ENCODE measurements around the gene HNRNPAB.

Gene HNRNPAB

DNA sequence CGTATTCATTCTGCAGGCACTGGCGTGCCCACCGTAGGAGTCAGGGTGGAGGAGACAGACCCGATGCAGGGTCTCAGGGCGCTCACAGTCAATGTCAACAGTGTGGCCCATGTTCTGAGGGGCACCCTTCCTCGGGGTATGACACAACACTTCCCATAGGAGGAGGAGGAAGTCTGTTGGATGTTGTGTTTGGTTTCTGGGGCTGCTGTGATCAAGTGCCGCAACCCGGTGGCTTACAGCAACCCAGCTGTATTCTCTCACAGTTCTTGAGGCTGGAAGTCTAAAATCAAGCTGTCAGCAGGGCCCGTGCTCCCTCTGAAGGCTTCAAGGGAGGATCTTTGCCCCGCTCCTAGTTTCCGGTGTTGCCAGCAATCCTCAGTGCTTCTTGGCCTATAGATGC is 5.6 kb upstream of the HNRNPAB start:
- Histone ChIP-seq H3K9ac (ENCODE audit: low read length) (no peak overlapping the region), H3K4me1 (ENCODE audit: control insufficient read depth, insufficient read depth, low read length) (no peaks in the 10 kb centered on the region), H3K4me3 (ENCODE audit: low read length) (no peak overlapping the region), H3K9me3 (ENCODE audit: control insufficient read depth, low read length) (no peaks in the 10 kb centered on the region), H3K27me3 (ENCODE audit: control insufficient read depth, insufficient read depth, low read length) (peaks cover 5% of the 10 kb centered on the region), H3K36me3 (ENCODE audit: control insufficient read depth, insufficient read depth, low read length) (no peaks in the 10 kb centered on the region)

GRCh38 chr5:178199581-178200434 is 4.5 kb upstream of the HNRNPAB start:
- H3K4me1 ChIP-seq (ENCODE audit: control insufficient read depth, insufficient read depth, low read length): no peaks in the 10 kb centered on the region
- H3K36me3 ChIP-seq (ENCODE audit: control insufficient read depth, insufficient read depth, low read length): no peaks in the 10 kb centered on the region
- no peak overlapping the region for H3K9ac ChIP-seq (ENCODE audit: low read length)
- H3K9me3 ChIP-seq (ENCODE audit: control insufficient read depth, low read length): no peaks in the 10 kb centered on the region
- H3K27me3 ChIP-seq (ENCODE audit: control insufficient read depth, insufficient read depth, low read length): no peaks in the 10 kb centered on the region
- no peak overlapping the region for H3K4me3 ChIP-seq (ENCODE audit: low read length)

GRCh38 chr5:178201221-178201926 is 3.0 kb upstream of the HNRNPAB start:
- Histone ChIP-seq H3K36me3 (ENCODE audit: control insufficient read depth, insufficient read depth, low read length) (no peaks in the 10 kb centered on the region), H3K4me3 (ENCODE audit: low read length) (no peak overlapping the region), H3K9ac (ENCODE audit: low read length) (no peak overlapping the region), H3K27me3 (ENCODE audit: control insufficient read depth, insufficient read depth, low read length) (no peaks in the 10 kb centered on the region), H3K9me3 (ENCODE audit: control insufficient read depth, low read length) (no peaks in the 10 kb centered on the region), H3K4me1 (ENCODE audit: control insufficient read depth, insufficient read depth, low read length) (peaks cover 6% of the 10 kb centered on the region)

DNA sequence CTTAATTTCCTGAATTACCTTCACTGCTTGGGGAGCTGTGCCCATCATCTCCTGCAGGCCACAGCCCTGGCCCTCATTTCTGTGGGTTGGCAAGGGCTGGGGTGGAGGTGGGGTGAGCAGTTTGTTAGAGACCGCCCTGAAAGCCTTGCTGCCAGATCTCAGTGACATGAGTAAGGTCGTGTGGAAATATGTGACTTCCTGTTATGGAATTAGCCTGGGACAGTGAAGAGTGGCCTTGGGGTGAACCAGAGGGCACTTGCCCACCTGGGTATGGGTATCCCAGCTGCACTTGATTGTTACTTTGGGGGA is 2.5 kb upstream of the HNRNPAB start:
- Histone ChIP-seq H3K9ac (ENCODE audit: low read length) (no peak overlapping the region), H3K27me3 (ENCODE audit: control insufficient read depth, insufficient read depth, low read length) (no peaks in the 10 kb centered on the region), H3K36me3 (ENCODE audit: control insufficient read depth, insufficient read depth, low read length) (no peaks in the 10 kb centered on the region)

DNA sequence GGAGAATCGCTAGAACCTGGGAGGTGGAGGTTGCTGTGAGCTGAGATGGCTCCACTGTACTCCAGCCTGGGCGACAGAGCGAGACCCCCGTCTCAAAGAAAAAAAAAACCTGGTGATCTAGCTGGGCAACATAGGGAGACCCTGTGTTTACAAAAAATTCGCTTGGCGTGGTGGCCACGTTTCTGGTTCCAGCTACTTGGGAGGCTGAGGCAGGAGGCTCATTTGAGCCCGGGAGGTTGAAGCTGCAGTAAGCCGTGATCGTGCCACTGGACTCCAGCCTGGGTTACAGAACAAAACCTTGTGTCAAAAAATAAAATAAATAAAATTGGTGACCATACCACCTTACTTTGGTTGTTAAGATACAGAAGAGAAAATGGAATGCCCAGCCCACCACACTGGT is 1.8 kb upstream of the HNRNPAB start:
- no peak overlapping the region for H3K4me3 ChIP-seq (ENCODE audit: low read length)
- H3K9me3 ChIP-seq (ENCODE audit: control insufficient read depth, low read length): no peaks in the 10 kb centered on the region
- H3K27me3 ChIP-seq (ENCODE audit: control insufficient read depth, insufficient read depth, low read length): no peaks in the 10 kb centered on the region
- no peaks in the 10 kb centered on the region for H3K36me3 ChIP-seq (ENCODE audit: control insufficient read depth, insufficient read depth, low read length)
- H3K4me1 ChIP-seq (ENCODE audit: control insufficient read depth, insufficient read depth, low read length): peaks cover 18% of the 10 kb centered on the region
- no peak overlapping the region for H3K9ac ChIP-seq (ENCODE audit: low read length)

More for the DNA sequence above, 2.5 kb upstream of the HNRNPAB start:
- no peaks in the 10 kb centered on the region for H3K9me3 ChIP-seq (ENCODE audit: control insufficient read depth, low read length)
- peaks cover 11% of the 10 kb centered on the region for H3K4me1 ChIP-seq (ENCODE audit: control insufficient read depth, insufficient read depth, low read length)
- no peak overlapping the region for H3K4me3 ChIP-seq (ENCODE audit: low read length)

DNA sequence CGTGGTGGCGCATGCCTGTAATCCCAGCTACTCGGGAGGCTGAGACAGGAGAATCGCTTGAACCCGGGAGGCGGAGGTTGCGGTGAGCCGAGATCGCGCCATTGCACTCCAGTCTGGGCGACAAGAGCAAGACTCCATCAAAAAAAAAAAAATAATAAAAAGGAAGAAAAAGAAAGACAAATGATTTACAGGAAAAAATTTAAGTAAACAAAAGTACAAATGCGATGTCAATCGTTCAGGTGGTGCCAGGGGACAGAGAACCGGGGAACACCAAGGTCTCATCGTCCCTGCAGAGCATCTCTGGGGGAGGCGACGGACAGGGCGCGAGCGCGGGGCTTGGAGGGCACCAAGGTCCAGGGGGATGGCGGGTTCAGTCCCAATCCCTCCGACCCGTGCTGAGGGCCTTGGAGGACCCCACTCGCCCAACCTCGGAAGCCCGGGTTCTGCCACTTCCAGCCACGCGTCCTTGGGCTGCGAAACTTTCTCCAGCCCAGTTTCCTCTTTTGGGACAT is 607 bp upstream of the HNRNPAB start:
- Histone ChIP-seq H3K4me3 (ENCODE audit: low read length) (peak overlapping the region; percentile 71), H3K9me3 (ENCODE audit: control insufficient read depth, low read length) (no peaks in the 10 kb centered on the region), H3K27me3 (ENCODE audit: control insufficient read depth, insufficient read depth, low read length) (no peaks in the 10 kb centered on the region), H3K4me1 (ENCODE audit: control insufficient read depth, insufficient read depth, low read length) (peaks cover 30% of the 10 kb centered on the region), H3K9ac (ENCODE audit: low read length) (peak overlapping the region; percentile 71), H3K36me3 (ENCODE audit: control insufficient read depth, insufficient read depth, low read length) (peaks cover 2% of the 10 kb centered on the region)

DNA sequence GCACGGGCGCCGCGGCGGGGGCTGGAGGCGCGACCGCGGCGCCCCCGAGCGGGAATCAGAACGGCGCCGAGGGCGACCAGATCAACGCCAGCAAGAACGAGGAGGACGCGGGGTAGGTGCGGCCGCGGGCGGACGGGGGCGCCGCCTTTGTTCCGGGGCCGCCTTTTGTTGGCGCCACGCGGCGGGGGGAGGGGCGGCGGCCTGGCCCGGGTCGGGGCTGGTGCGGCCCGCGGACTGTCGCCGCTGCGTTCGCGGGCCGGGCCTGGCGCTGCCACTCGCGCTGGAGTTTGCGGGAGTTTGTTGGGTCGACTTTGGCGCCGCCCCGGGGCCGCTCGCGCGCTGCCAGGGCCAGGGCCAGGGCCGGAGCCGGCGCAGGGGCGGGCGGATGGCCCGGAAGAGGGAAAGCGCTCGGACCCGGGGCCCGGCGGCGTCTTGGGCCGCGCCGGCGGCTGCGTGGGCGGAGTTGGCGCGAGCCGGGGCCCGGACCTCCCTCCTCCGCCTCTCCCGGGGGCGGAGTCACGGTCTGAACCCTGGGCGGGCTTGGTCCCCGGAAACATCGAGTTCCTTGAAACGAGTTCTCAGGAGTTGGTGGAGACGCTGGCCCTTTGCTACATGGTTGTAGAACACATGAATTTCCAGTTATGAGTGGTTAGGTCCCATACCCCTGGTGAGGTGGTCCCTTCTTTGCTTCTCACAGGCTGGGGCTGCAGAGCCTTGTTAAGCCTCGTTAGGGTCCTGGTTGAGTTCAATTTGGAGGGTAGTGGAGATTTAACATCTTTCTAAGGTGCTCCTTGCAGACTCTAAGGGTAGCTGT is 809 bp downstream of the HNRNPAB start:
- Histone ChIP-seq H3K4me3 (ENCODE audit: low read length) (peak overlapping the region; percentile 64), H3K9me3 (ENCODE audit: control insufficient read depth, low read length) (no peaks in the 10 kb centered on the region), H3K36me3 (ENCODE audit: control insufficient read depth, insufficient read depth, low read length) (peaks cover 14% of the 10 kb centered on the region), H3K9ac (ENCODE audit: low read length) (peak overlapping the region; percentile 71), H3K4me1 (ENCODE audit: control insufficient read depth, insufficient read depth, low read length) (peaks cover 40% of the 10 kb centered on the region), H3K27me3 (ENCODE audit: control insufficient read depth, insufficient read depth, low read length) (no peaks in the 10 kb centered on the region)

DNA sequence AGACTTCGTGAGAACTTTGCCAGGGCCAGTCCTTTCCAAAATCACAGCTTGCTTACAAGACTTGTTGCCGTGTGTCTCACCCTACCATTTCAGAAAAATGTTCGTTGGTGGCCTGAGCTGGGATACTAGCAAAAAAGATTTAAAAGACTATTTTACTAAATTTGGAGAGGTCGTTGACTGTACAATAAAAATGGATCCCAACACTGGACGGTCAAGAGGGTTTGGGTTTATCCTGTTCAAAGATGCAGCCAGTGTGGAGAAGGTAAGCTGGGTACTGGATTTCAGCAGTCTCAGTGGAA is 1.4 kb downstream of the HNRNPAB start:
- H3K4me1 ChIP-seq (ENCODE audit: control insufficient read depth, insufficient read depth, low read length): peaks cover 40% of the 10 kb centered on the region
- H3K9me3 ChIP-seq (ENCODE audit: control insufficient read depth, low read length): no peaks in the 10 kb centered on the region
- H3K4me3 ChIP-seq (ENCODE audit: low read length): peak overlapping the region; percentile 64
- peak overlapping the region; percentile 71 for H3K9ac ChIP-seq (ENCODE audit: low read length)
- no peaks in the 10 kb centered on the region for H3K27me3 ChIP-seq (ENCODE audit: control insufficient read depth, insufficient read depth, low read length)
- H3K36me3 ChIP-seq (ENCODE audit: control insufficient read depth, insufficient read depth, low read length): peaks cover 19% of the 10 kb centered on the region

- peaks cover 26% of the 10 kb centered on the region for H3K36me3 ChIP-seq (ENCODE audit: control insufficient read depth, insufficient read depth, low read length)
- H3K9me3 ChIP-seq (ENCODE audit: control insufficient read depth, low read length): no peaks in the 10 kb centered on the region
- H3K27me3 ChIP-seq (ENCODE audit: control insufficient read depth, insufficient read depth, low read length): no peaks in the 10 kb centered on the region
- H3K4me3 ChIP-seq (ENCODE audit: low read length): peak overlapping the region; percentile 64
- H3K9ac ChIP-seq (ENCODE audit: low read length): peak overlapping the region; percentile 71
- peaks cover 40% of the 10 kb centered on the region for H3K4me1 ChIP-seq (ENCODE audit: control insufficient read depth, insufficient read depth, low read length)
These were observed 2.1 kb downstream of the HNRNPAB start for GRCh38 chr5:178206166-178207101.

- Histone ChIP-seq H3K9me3 (ENCODE audit: control insufficient read depth, low read length) (no peaks in the 10 kb centered on the region), H3K9ac (ENCODE audit: low read length) (peak overlapping the region; percentile 71), H3K27me3 (ENCODE audit: control insufficient read depth, insufficient read depth, low read length) (no peaks in the 10 kb centered on the region), H3K4me3 (ENCODE audit: low read length) (no peak overlapping the region), H3K36me3 (ENCODE audit: control insufficient read depth, insufficient read depth, low read length) (peaks cover 31% of the 10 kb centered on the region), H3K4me1 (ENCODE audit: control insufficient read depth, insufficient read depth, low read length) (peaks cover 46% of the 10 kb centered on the region)
These were observed 3.0 kb downstream of the HNRNPAB start for GRCh38 chr5:178207183-178207916.

DNA sequence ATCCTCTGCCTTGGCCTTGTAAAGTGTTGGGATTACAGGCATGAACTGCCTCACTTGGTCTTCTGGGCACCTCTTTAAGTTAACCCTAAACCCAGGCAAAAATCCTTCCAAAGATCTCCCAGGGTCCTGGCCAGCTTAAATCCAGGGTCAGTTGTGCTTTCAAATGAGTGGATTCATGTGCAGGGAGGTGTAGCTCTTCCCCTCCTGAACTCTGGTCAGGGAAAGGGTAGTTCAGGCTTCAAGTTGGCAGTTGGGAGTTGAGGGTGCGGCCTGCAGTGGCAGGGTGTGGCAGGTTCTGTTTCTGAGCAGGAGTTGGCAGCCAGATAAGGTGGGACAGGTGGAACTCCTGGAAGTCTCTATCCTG is 3.6 kb downstream of the HNRNPAB start:
- Histone ChIP-seq H3K4me3 (ENCODE audit: low read length) (no peak overlapping the region), H3K4me1 (ENCODE audit: control insufficient read depth, insufficient read depth, low read length) (peaks cover 52% of the 10 kb centered on the region), H3K9ac (ENCODE audit: low read length) (peak overlapping the region; percentile 7), H3K9me3 (ENCODE audit: control insufficient read depth, low read length) (no peaks in the 10 kb centered on the region), H3K36me3 (ENCODE audit: control insufficient read depth, insufficient read depth, low read length) (peaks cover 34% of the 10 kb centered on the region), H3K27me3 (ENCODE audit: control insufficient read depth, insufficient read depth, low read length) (no peaks in the 10 kb centered on the region)

All from mucosa of stomach (tissue), 1 donor.